ENCODE data around the gene SGF29. TPM values are rescaled to one million over a fixed set of nuclear protein-coding genes. Genes with fewer than 3 reads are reported as not detected.
"Not testable (repeated sequence)": the region's sequence is repeated elsewhere in the genome, so short reads cannot be mapped to it uniquely, and the experiment has no call there.

Gene SGF29
- total and polyA plus RNA-seq, 9 donors = 28.5 to 59.8 (median 42.5) TPM

DNA sequence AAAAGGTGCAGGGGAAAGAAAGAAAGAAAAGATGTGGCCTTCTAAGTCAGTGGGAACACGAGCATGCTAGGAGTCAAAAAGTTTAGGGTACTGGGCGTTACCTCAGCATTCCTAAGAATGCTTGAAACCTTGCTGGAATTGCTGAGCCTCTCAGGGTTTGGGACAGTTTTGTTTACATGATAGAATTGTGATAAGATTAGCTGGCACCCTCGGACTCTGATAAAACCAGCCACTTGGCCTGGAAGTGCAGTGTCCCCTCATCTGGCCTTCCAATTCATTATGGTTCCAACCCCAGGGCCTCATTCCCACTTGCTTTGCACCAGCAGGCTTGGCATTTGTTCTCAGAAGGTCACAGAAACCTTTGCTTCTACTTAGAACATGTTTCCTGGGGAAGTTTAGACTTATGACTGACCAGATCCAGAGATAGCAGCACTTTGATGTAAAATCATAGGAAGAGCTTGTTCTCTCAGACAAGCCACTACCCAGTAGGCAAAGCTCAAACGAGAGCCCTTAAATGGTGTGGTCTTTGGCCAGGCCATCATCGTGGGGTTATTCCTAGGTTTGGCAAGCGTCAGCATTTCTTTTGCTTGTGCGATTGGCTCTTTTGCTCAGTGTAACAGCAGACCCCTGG, 8.0 kb downstream of the SGF29 start:
- Histone ChIP-seq H3K36me3 (no peaks in the 10 kb centered on the region), H3K27me3 (no peaks in the 10 kb centered on the region), H3K4me3 (no peak overlapping the region), H3K4me1 (ENCODE audit: insufficient read depth) (peaks cover 1% of the 10 kb centered on the region), H3K9me3 (no peaks in the 10 kb centered on the region), H3K27ac (no peak overlapping the region)
- TF ChIP-seq POLR2A (IDR thresholded peaks at IDR 0.05) (no peak), EP300 (IDR thresholded peaks at IDR 0.05) (no peak)
- TF ChIP-seq, protein P1, sequence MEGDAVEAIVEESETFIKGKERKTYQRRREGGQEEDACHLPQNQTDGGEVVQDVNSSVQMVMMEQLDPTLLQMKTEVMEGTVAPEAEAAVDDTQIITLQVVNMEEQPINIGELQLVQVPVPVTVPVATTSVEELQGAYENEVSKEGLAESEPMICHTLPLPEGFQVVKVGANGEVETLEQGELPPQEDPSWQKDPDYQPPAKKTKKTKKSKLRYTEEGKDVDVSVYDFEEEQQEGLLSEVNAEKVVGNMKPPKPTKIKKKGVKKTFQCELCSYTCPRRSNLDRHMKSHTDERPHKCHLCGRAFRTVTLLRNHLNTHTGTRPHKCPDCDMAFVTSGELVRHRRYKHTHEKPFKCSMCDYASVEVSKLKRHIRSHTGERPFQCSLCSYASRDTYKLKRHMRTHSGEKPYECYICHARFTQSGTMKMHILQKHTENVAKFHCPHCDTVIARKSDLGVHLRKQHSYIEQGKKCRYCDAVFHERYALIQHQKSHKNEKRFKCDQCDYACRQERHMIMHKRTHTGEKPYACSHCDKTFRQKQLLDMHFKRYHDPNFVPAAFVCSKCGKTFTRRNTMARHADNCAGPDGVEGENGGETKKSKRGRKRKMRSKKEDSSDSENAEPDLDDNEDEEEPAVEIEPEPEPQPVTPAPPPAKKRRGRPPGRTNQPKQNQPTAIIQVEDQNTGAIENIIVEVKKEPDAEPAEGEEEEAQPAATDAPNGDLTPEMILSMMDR (IDR thresholded peaks at IDR 0.05) = no peak
- intact Hi-C loops (cut with DNase I) = no loop called here
- 72 to 81% (median 76%) methylated on average over 7 of the region's 7 CpGs for WGBS, 3 donors
- no peak for DNase-seq

DNA sequence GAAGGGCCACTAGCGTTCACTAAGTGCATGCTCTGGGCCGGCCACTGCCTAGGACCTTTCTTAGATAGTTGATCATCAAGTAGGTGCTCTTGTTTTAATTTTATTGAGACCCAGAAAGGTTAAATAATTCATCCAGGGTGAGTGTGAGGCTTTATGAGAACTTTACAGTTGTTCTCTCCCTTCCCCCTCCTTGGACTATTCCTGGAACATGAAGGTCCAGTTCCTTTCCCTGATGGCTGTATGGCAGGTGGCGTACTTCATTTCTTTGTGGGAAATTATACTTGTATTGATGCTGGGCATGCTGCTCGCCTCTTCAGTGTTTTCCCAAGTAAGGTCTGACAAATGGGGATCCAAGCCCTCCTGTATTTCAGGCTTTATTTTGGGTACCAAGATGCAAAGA, 8.5 kb downstream of the SGF29 start:
- intact Hi-C loops (cut with DNase I) = no loop called here
- Histone ChIP-seq H3K27me3 (no peaks in the 10 kb centered on the region), H3K4me1 (ENCODE audit: insufficient read depth) (peaks cover 1% of the 10 kb centered on the region), H3K36me3 (no peaks in the 10 kb centered on the region), H3K4me3 (no peak overlapping the region), H3K9me3 (no peaks in the 10 kb centered on the region), H3K27ac (no peak overlapping the region)
- TF ChIP-seq POLR2A (IDR thresholded peaks at IDR 0.05) (no peak), EP300 (IDR thresholded peaks at IDR 0.05) (no peak)
- TF ChIP-seq, protein P1 (IDR thresholded peaks at IDR 0.05) = no peak
- DNase-seq = no peak
- 96 to 99% (median 96%) methylated on average over 4 of the region's 4 CpGs for WGBS, 3 donors

DNA sequence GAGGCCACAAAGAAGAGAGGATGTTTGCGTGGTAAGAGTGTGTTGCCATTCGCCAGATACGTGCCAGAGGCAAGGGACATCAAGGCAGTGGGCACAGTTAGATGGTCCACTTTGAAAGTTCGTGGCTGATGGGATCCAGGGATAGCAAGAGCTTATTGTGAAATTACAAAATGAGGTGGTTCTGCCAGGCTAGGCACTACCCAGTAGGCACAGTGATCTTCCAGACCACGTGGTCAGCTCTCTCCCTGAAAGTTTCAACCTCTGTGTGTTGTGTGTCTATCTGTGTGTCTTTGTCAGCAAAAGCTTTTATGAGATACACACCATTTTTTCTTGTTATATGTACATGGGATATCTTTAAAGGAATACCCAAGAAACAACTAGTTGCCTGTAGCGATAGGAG, 9.5 kb downstream of the SGF29 start:
- Histone ChIP-seq H3K36me3 (no peaks in the 10 kb centered on the region), H3K4me1 (ENCODE audit: insufficient read depth) (peaks cover 3% of the 10 kb centered on the region), H3K27me3 (no peaks in the 10 kb centered on the region), H3K9me3 (no peaks in the 10 kb centered on the region), H3K4me3 (no peak overlapping the region), H3K27ac (no peak overlapping the region)
- 90 to 92% (median 91%) methylated on average over 6 of the region's 6 CpGs for WGBS, 3 donors
- DNase-seq = no peak
- intact Hi-C loops (cut with DNase I) = no loop called here
- TF ChIP-seq EP300 (IDR thresholded peaks at IDR 0.05) (no peak), POLR2A (IDR thresholded peaks at IDR 0.05) (no peak)
- TF ChIP-seq, protein P1 (IDR thresholded peaks at IDR 0.05) = no peak

DNA sequence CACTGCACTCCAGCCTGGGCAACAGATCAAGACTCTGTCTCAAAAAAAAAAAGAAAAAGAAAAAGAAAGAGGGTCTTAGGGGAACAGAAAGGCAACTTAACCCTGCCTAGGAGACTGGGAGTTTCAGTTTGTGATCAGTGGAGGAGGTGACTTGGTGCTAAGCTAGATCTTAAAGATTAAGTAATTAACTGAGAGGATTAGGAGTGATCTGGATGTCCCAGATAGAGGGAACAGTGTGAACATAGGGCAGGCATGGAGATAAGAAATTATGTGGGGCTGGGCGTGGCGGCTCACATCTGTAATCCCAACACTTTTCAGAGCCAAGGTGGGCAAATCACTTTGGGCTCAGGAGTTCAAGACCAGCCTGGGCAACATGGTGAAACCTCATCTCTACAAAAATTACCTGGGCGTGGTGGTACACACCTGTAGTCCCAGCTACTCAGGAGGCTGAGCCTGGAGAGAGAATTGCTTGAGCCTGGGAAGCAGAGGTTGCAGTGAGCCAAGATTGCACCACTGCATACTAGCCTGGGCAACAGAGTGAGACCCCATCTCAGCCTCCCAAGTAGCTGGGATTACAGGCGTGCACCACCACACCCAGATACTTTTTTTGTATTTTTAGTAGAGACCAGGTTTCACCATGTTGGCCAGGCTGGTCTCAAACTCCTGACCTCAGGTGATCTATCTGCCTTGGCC, 12.7 kb downstream of the SGF29 start:
- DNase-seq; H3K27ac ChIP-seq; H3K36me3 ChIP-seq; H3K27me3 ChIP-seq; intact Hi-C loops (cut with DNase I); H3K9me3 ChIP-seq; H3K4me3 ChIP-seq; H3K4me1 ChIP-seq (ENCODE audit: insufficient read depth): not testable (repeated sequence)
- WGBS, 3 donors = 99 to 100% (median 99%) methylated on average over 4 of the region's 4 CpGs

DNA sequence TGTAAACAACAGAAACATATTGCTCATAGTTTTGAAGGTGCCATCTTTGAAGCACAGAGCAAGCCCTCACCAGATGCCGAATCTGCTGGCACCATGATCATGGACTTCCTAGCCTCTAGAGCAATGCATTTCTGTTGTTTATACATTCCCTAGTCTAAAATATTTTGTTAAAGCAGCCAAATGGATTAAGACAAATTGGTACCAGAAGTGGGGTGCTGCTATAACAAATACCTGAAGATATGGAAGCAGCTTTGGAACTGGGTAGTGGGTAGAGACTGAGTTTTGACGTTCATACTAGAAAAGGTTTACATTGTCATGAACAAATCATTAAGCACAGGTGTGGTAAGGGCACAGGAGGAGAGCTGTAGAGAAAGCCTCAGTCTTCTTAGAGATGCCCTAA, 13.6 kb downstream of the SGF29 start:
- intact Hi-C loops (cut with DNase I) = no loop called here
- H3K36me3 ChIP-seq = no peaks in the 10 kb centered on the region
- 88 to 100% (median 91%) methylated on average over 2 of the region's 2 CpGs for WGBS, 3 donors
- H3K27ac ChIP-seq = no peak overlapping the region
- no peak for DNase-seq
- H3K4me3 ChIP-seq = no peak overlapping the region
- no peaks in the 10 kb centered on the region for H3K9me3 ChIP-seq
- TF ChIP-seq POLR2A (IDR thresholded peaks at IDR 0.05) (no peak), EP300 (IDR thresholded peaks at IDR 0.05) (no peak)
- TF ChIP-seq, protein P1 (IDR thresholded peaks at IDR 0.05) = no peak
- no peaks in the 10 kb centered on the region for H3K27me3 ChIP-seq
- H3K4me1 ChIP-seq (ENCODE audit: insufficient read depth) = peaks cover 5% of the 10 kb centered on the region

Measured in ovary (tissue), 9 donors.